Activated T-cell treated with anti-CD3 and anti-CD28 coated beads, Interleukin-2, amount 50 U/mL, for 4 hours (primary cell): ENCODE results near the gene NR1D2. TPM values are rescaled to one million over a fixed set of nuclear protein-coding genes. Genes with fewer than 3 reads are reported as not detected.

Experiments
- ATAC-seq, 2 donors: fragments of 200-7000 bp; cut with Tn5 transposase; one replicate each; pipeline ENCODE4 v1.10.0; 2021
- DNase-seq: peaks from one replicate; pipeline ENCODE4 v3.0.0-alpha.2; 2020
- H3K27me3 Mint-ChIP-seq: one replicate; pipeline ENCODE4 v1.8.0; 2021; ENCODE audit warnings: low read depth, mixed read lengths
- H3K36me3 Mint-ChIP-seq: one replicate; pipeline ENCODE4 v1.8.0; 2022; ENCODE audit warnings: mixed read lengths; ENCODE audit not compliant: insufficient read depth
- H3K4me1 Mint-ChIP-seq: one replicate; pipeline ENCODE4 v1.8.0; 2021; ENCODE audit warnings: low read depth, mixed read lengths
- H3K4me3 Mint-ChIP-seq: one replicate; pipeline ENCODE4 v1.8.0; 2021; ENCODE audit warnings: mild to moderate bottlenecking, moderate library complexity, mixed read lengths
- H3K9me3 Mint-ChIP-seq: one replicate; pipeline ENCODE4 v1.8.0; 2021; ENCODE audit warnings: mixed read lengths
- total RNA-seq, 3 donors: library from RNA; stranded (reverse); gene quantifications; one replicate each; pipeline ENCODE4 v1.2.1, GENCODE V29; 2021

Gene NR1D2
- total RNA-seq, 3 donors from 2014 or later: 5.4 to 6.5 (median 6.0) TPM

DNA sequence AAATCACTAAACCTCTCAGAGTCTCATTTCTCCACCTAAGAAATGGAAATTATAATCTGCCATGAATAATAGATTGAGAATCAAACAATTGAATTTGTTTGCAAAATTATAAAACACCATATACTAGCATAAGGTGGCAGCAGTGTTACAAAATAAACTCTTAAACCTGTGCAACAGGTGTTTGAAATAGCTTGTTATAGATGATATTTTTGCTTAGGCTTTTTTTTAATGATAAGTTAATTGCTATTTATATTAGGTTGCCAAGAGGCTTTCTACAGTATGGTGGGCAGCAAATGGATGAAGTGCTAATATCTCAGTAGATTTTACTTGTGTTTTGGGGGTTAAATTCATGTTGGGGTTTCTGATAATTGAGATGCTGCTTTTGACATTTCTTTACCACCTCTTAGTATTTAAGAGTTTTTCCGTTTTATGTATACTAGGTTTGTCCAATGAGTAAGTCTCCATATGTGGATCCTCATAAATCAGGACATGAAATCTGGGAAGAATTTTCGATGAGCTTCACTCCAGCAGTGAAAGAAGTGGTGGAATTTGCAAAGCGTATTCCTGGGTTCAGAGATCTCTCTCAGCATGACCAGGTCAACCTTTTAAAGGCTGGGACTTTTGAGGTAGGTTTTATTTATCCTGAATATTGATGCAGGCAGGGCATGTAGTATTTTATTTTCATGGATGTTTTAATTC lies 19.6 kb downstream of the NR1D2 start:
- no peak for ATAC-seq
- Mint-ChIP-seq H3K4me1 (peaks cover 11% of the 10 kb centered on the region), H3K4me3 (no peak overlapping the region), H3K36me3 (peaks cover 49% of the 10 kb centered on the region), H3K9me3 (no peaks in the 10 kb centered on the region), H3K27me3 (no peaks in the 10 kb centered on the region)
- no peak for DNase-seq

DNA sequence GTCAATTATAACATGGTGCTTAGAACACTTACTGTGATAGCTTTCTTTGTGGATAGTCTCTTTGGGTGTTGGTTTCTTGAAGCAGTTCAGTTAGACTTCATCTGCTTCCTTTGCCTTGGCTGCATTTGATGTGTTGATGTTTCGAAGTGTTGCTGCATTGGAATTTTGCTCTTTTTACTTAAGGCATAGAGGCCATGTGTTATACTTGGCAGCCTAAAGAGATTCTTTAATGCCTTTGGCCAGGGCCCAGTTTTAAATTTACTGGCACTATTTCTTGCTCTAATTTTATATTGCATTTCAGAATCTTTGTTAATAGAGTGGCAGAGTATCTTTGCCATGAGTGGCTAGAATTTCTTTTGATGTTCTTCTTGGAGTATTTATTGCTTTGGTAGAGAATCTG lies 21.2 kb downstream of the NR1D2 start:
- no peak for ATAC-seq
- Mint-ChIP-seq H3K4me3 (no peak overlapping the region), H3K4me1 (peaks cover 11% of the 10 kb centered on the region), H3K27me3 (no peaks in the 10 kb centered on the region), H3K36me3 (peaks cover 44% of the 10 kb centered on the region), H3K9me3 (no peaks in the 10 kb centered on the region)
- DNase-seq: no peak

DNA sequence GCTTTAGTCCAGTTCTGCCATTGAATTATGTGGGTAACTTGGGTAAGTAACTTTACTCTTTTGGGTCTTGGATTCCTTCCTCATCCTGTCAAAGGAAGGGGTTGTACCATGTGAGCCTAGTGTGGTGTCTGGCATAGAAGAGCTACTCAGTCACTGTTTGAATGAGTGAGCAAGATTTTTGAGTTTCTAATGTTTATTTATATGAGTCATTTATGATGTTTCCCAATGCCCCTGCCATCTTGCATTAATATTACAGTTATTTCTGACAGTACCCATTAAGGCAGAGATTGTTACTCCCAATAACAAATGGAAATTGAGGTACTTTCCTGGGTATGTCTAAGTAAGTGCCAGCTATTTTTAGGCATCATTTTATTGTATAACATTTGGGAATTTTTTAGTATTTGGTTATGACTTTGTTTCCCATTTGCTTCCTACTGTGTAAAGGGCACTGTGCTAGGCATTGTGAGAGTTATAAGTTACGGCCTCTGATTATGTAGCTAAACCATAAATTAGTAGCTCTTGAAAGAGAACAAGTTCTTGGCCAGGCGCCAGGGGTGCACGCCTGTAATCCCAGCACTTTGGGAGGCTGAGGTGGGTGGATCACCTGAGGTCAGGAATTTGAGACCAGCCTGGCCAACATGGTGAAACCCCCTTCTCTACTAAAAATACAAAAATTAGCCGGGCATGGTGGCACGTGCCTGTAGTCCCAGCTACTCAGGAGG lies 23.5 kb downstream of the NR1D2 start:
- Mint-ChIP-seq H3K36me3 (peaks cover 43% of the 10 kb centered on the region), H3K4me3 (no peak overlapping the region), H3K9me3 (no peaks in the 10 kb centered on the region), H3K27me3 (no peaks in the 10 kb centered on the region), H3K4me1 (peaks cover 9% of the 10 kb centered on the region)
- ATAC-seq: no peak
- no peak for DNase-seq

DNA sequence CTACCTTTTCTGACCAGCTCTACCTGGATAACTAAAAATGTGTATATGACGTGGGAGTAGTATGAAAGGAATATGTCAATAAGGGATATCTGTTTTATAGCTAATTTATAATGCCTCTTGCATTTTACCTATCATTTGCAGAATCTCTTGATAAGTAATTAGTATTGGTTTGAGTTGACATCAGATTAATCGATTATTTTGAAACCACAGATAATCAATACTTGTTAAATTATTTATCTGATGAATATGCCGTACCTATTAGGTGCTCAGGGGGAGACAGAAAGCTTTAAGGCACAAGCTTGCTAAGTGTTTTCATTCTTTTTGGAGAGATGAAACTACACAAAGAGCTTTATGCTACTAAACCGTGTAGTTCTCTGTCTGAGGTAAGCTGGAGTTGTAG lies 24.3 kb downstream of the NR1D2 start:
- no peaks in the 10 kb centered on the region for H3K27me3 Mint-ChIP-seq
- H3K9me3 Mint-ChIP-seq: no peaks in the 10 kb centered on the region
- H3K4me3 Mint-ChIP-seq: no peak overlapping the region
- DNase-seq (no peak), ATAC-seq (no peak)
- H3K4me1 Mint-ChIP-seq: peaks cover 7% of the 10 kb centered on the region
- peaks cover 41% of the 10 kb centered on the region for H3K36me3 Mint-ChIP-seq

DNA sequence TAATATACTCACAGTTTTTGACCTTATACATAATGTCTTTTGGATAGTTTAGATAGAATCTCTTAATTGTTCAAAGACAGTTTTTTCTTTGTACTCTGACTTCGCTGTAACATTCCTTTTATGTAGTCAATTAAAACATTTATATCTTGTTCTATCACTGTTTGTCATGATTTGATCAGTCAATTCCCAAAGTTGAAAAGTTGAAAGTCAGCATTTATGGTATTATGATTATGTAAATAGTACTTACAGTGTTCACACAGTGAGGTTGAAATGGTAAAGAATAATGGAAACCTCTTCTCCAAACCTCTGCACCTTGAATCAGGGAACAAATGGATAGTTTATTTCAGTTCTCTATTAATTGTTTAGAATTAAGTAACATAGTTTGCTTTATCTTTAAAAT lies 26.6 kb downstream of the NR1D2 start:
- peaks cover 40% of the 10 kb centered on the region for H3K36me3 Mint-ChIP-seq
- no peak overlapping the region for H3K4me3 Mint-ChIP-seq
- DNase-seq: no peak
- no peak for ATAC-seq
- no peaks in the 10 kb centered on the region for H3K27me3 Mint-ChIP-seq
- H3K9me3 Mint-ChIP-seq: no peaks in the 10 kb centered on the region
- H3K4me1 Mint-ChIP-seq: peaks cover 4% of the 10 kb centered on the region

DNA sequence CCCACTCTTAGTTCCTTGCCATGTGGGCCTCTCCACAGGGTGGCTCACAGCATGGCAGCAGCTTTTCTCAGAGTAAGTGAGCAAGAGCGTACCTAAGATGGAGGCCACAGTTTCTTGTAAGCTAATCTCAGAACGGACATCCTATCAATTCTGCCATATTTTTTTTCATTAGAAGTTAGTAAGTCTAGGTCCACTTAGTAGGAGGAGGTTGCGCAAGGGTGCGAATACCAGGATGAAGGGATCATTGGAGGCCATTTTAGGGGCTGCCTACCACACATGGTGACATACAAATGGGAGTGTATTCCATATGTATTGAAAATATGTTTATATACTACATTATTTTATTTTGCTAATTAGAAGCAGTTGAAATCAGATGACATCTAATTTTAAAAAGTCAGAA lies 31.5 kb downstream of the NR1D2 start:
- Mint-ChIP-seq H3K4me3 (no peak overlapping the region), H3K9me3 (no peaks in the 10 kb centered on the region), H3K36me3 (peaks cover 26% of the 10 kb centered on the region), H3K4me1 (no peaks in the 10 kb centered on the region), H3K27me3 (no peaks in the 10 kb centered on the region)
- ATAC-seq (no peak), DNase-seq (no peak)

DNA sequence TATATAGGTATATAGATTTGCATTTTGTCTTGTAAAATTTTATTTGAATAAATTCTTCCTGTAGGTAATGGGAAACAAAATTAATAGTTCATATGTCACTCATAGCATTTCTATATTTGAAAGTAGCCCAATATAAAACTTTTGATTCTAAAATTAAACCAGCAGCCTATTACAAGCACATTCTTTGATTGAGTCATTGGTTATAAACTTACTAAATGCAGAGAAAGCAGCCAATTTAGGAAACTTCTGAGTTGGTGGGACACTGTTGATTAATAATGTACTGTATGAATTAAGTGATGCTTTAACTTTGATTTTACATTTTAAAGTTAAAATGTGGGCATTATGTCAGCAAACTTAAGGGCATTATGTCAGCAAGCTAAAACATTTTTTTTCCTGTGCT lies 34.5 kb downstream of the NR1D2 start:
- Mint-ChIP-seq H3K4me1 (no peaks in the 10 kb centered on the region), H3K36me3 (peaks cover 14% of the 10 kb centered on the region), H3K27me3 (no peaks in the 10 kb centered on the region), H3K4me3 (no peak overlapping the region), H3K9me3 (no peaks in the 10 kb centered on the region)
- ATAC-seq: no peak
- DNase-seq: no peak

DNA sequence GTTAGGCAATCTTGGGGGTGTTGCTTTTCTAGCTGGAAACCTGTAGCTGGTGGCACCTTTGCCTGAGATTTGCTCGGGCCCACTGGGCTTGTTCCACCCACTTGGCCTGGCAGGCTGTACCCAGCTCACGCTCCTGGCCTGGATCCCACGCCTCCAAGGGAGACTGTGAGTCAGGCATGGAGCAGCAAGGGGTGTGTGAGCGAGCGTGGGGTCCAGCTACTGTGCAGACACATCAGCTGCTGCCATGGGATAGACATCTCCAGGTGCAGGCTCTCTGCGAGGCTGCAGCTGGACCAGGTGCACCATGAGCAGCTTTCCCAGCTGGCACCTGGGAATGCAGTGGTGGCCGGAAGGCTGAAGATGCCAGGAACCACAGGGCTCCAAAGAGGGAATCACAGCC lies 36.0 kb downstream of the NR1D2 start:
- no peaks in the 10 kb centered on the region for H3K4me1 Mint-ChIP-seq
- no peaks in the 10 kb centered on the region for H3K27me3 Mint-ChIP-seq
- H3K36me3 Mint-ChIP-seq: peaks cover 9% of the 10 kb centered on the region
- no peak overlapping the region for H3K4me3 Mint-ChIP-seq
- no peak for ATAC-seq
- no peak for DNase-seq
- no peaks in the 10 kb centered on the region for H3K9me3 Mint-ChIP-seq

DNA sequence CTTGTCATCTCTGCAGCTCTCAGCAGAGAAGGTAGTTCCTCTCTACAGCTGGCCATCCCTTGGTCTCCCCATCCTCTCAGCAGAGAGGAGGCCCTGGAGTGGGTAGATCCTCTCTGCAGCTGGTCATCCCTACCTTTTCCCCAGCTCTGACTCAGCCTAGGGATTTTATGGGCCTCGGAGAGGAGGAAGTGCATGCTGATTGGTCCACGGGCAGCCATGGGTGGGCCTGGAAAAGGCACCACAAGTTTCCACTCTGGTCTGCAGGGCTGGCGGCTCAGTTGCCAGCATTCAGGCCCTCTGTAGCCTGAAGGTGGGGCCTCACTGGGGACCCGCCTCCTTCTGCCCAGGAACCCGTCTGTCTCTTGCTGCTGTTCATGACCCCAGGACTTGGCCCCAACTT lies 36.9 kb downstream of the NR1D2 start:
- no peak for DNase-seq
- Mint-ChIP-seq H3K9me3 (no peaks in the 10 kb centered on the region), H3K4me3 (no peak overlapping the region), H3K36me3 (peaks cover 4% of the 10 kb centered on the region), H3K27me3 (no peaks in the 10 kb centered on the region), H3K4me1 (no peaks in the 10 kb centered on the region)
- ATAC-seq: no peak

DNA sequence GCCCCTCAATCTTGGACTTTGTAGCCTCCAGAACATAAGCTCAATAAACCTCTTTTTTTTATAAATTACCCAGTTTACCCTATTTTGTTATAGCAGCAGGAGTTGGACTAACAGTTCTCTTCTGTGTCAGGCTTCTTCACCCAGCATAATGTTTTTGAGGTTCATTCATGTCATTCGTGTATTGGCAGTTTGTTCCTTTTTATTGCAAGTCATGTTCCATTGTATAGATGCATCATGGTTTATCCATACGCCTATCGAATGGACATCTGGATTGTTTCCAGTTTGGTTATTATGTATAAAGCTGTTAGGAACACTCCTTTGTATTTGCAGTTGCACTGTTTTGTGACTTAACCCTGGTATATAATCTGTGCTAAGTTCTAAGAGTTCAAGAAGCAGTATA lies 39.8 kb downstream of the NR1D2 start:
- Mint-ChIP-seq H3K9me3 (no peaks in the 10 kb centered on the region), H3K4me1 (no peaks in the 10 kb centered on the region), H3K36me3 (no peaks in the 10 kb centered on the region), H3K27me3 (no peaks in the 10 kb centered on the region), H3K4me3 (no peak overlapping the region)
- no peak for ATAC-seq
- no peak for DNase-seq

DNA sequence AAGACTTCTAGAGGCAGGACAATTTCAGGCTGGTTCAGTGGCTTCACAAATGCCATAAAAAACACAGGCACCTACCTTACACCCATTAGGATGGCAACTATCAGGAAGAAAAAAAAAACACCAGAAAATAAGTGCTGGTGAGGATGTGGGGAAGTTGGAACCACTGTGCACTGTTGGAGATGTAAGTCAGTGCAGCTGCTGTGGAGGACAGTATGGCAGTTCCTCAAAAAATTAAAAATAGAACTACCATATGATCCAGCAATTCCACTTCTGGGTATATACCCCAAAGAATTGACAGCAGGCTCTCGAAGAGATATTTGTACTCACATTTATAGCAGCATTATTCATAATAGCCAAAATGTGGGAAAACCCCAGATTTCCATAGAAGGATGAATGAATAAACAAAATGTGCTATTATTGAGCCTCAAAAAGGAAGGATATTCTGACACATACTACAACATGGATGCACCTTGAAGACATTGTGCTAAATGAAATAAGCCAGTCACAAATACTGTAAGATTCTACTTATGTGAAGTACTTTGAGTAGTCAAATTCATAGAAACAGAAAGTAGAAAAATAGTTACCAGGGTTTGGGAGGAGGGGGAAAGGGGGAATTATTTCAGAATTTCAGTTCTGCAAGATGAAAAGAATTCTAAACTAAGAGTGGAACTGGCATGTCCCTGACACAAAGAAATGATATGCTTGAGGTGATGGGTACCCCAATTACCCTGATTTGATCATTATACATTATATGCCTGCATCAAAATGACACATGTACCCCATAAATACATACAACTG lies 40.9 kb downstream of the NR1D2 start:
- ATAC-seq (no peak), DNase-seq (no peak)
- Mint-ChIP-seq H3K36me3 (no peaks in the 10 kb centered on the region), H3K4me1 (no peaks in the 10 kb centered on the region), H3K4me3 (no peak overlapping the region), H3K27me3 (no peaks in the 10 kb centered on the region), H3K9me3 (no peaks in the 10 kb centered on the region)

DNA sequence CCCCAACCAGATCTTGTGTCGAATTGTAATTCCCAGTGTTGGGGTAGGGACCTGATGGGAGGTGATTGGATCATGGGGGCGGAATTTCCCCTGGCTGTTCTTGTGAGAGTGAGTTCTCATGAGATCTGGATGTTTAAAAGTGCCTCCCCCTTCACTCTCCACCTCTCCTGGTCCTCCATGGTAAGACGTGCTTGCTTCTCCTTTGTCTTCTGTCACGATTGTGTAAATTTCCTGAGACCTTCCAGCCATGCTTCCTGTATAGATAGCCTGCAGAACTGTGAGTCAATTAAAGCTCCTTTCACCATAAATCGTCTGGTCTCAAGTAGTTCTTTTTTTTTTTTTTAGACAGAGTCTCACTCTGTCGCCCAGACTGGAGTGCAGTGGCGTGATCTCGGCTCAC lies 42.3 kb downstream of the NR1D2 start:
- no peak overlapping the region for H3K4me3 Mint-ChIP-seq
- H3K9me3 Mint-ChIP-seq: no peaks in the 10 kb centered on the region
- no peak for DNase-seq
- no peaks in the 10 kb centered on the region for H3K27me3 Mint-ChIP-seq
- ATAC-seq: no peak
- H3K4me1 Mint-ChIP-seq: peaks cover 7% of the 10 kb centered on the region
- no peaks in the 10 kb centered on the region for H3K36me3 Mint-ChIP-seq

DNA sequence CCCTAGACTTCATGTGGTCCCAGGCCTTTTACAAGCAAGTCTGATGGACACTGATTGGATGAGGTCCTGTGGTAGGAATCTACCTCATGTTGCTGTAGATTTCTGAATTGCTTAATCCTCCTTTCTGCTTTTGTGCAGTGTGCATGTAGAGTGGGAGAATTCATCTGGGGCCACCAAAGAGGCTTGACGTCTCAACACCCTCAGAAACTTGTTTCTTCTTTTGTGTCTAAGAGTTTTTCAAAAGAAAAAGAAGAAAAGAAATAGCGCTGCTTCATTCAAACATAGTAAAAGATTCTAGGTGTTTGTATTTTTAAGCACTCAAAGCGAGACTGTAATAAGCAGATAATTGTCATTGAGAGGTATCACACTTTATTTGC lies 46.2 kb downstream of the NR1D2 start:
- DNase-seq (no peak), ATAC-seq (no peak)
- Mint-ChIP-seq H3K9me3 (no peaks in the 10 kb centered on the region), H3K36me3 (no peaks in the 10 kb centered on the region), H3K4me1 (peaks cover 7% of the 10 kb centered on the region), H3K27me3 (no peaks in the 10 kb centered on the region), H3K4me3 (no peak overlapping the region)

DNA sequence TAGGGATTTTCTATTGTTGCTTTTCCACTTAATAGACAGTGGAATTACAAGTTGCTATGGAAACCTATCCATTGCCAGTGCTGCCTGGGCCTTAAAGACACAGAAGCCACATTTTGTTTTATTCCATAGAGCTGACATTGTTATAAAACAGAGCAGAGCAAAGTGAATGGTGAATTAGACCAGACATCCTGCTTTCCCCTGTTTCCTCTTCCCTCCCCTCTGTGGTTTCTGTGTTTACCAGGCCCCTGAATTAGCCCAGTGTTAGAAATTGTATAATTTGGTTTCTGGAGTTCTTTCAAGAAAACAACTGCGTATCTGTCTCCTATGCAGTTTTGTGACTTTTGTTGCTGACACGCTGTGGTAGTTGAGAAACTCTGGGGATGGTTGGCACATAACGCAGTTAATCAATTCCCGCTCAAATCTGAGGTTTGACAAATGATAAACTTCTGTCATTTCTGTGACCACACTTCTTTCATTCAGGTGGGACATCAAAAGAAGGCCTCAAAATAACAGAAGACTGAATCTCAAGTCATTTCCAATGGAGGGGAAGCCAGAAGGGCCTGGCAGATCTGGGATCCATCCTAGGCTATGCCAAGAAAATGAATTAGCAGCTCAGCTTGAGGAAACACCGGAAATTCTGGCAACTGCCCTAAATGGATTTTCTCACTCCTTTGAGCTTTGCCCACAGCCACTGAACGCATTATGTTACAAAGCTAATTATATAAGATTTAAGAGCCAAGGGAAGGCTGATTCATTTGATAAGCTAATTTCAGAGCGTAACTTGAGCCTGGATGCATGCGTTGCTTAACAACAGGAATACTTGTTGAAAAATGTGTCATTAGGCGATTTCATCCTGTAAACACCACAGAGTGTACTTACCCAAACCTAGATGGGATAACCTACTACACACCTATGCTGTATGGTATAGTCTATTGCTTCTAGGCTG lies 46.9 kb downstream of the NR1D2 start:
- peaks cover 7% of the 10 kb centered on the region for H3K4me1 Mint-ChIP-seq
- no peaks in the 10 kb centered on the region for H3K36me3 Mint-ChIP-seq
- no peak for ATAC-seq
- no peak overlapping the region for H3K4me3 Mint-ChIP-seq
- no peaks in the 10 kb centered on the region for H3K27me3 Mint-ChIP-seq
- no peak for DNase-seq
- no peaks in the 10 kb centered on the region for H3K9me3 Mint-ChIP-seq
